Myometrial cell (primary cell): ENCODE measurements around the gene PPIC. TPM values are rescaled to one million over a fixed set of nuclear protein-coding genes. Genes with fewer than 3 reads are reported as not detected.

Source experiments
- total RNA-seq: library from RNA; depleted of rRNA; stranded (reverse); fragments of >200 nt; gene quantifications from 2 replicates; pipeline ENCODE4 v1.2.3, GENCODE V29; 2015

Gene PPIC
- total RNA-seq: 37.5 and 39.9 TPM in 2 replicates

GRCh38 chr5:123036391-123037103 lies at the start of gene PPIC:
PPIC (minus strand) TSS chr5:123036725; CDS start chr5:123036625, 100 bp downstream.

Other genes starting within 250 kb of the PPIC start
- gene SNX24, start 191.1 kb downstream of the PPIC start, total RNA-seq: 23.7 and 25.9 TPM in 2 replicates
- under 0.01 TPM in 1 of 2 replicates, not detected in the other for gene PRDM6, start 52.5 kb upstream of the PPIC start, total RNA-seq